Activated CD4-positive, CD25-positive, alpha-beta regulatory T cell (primary cell): ENCODE results near the gene PROC.

ENCODE experiments used
- DNase-seq, 4 experiments: peaks; one replicate each; lab custom pipeline; 2025; lab: John Stamatoyannopoulos, UW

Gene PROC

GRCh38 chr2:127414638-127415592 lies 3.3 kb upstream of the PROC start:
- no peak for DNase-seq

- DNase-seq: peak; percentile 54 to 66 (median 61)
Observed at GRCh38 chr2:127415593-127416505, 2.4 kb upstream of the PROC start.

DNA sequence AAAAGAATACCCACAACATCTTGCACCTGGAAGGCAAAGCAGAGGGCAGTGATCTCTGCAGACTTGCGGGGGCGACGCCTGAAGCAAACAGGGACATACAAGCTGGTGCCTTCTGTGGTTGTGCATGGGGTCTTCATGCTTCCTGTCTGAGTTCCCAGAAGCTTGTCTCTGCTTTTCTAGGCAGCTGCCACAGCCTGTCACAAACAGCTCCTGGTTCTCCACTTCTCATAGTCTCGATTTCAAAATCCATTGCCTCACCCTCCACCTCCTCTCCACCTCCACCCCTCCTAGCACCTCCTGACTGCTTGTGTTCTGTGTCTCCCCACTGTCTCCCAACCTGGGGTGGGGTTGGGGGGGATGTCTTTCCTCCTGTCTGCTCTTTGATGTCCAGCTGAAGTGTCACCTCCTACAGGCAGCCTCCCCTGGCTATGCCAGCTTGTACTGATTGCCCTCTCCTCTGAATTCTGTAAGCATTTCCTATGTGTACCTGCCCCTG lies 1.7 kb upstream of the PROC start:
- DNase-seq: no peak

GRCh38 chr2:127417406-127417805 lies 821 bp upstream of the PROC start:
- DNase-seq: no peak

DNA sequence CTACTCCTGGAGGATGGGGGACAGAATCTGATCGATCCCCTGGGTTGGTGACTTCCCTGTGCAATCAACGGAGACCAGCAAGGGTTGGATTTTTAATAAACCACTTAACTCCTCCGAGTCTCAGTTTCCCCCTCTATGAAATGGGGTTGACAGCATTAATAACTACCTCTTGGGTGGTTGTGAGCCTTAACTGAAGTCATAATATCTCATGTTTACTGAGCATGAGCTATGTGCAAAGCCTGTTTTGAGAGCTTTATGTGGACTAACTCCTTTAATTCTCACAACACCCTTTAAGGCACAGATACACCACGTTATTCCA lies 844 bp downstream of the PROC start:
- no peak for DNase-seq

DNA sequence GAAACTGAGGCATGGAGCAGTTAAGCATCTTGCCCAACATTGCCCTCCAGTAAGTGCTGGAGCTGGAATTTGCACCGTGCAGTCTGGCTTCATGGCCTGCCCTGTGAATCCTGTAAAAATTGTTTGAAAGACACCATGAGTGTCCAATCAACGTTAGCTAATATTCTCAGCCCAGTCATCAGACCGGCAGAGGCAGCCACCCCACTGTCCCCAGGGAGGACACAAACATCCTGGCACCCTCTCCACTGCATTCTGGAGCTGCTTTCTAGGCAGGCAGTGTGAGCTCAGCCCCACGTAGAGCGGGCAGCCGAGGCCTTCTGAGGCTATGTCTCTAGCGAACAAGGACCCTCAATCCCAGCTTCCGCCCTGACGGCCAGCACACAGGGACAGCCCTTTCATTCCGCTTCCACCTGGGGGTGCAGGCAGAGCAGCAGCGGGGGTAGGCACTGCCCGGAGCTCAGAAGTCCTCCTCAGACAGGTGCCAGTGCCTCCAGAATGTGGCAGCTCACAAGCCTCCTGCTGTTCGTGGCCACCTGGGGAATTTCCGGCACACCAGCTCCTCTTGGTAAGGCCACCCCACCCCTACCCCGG lies 1.3 kb downstream of the PROC start:
- DNase-seq: no peak

- no peak for DNase-seq
Observed at GRCh38 chr2:127420039-127420864, 2.0 kb downstream of the PROC start.

DNA sequence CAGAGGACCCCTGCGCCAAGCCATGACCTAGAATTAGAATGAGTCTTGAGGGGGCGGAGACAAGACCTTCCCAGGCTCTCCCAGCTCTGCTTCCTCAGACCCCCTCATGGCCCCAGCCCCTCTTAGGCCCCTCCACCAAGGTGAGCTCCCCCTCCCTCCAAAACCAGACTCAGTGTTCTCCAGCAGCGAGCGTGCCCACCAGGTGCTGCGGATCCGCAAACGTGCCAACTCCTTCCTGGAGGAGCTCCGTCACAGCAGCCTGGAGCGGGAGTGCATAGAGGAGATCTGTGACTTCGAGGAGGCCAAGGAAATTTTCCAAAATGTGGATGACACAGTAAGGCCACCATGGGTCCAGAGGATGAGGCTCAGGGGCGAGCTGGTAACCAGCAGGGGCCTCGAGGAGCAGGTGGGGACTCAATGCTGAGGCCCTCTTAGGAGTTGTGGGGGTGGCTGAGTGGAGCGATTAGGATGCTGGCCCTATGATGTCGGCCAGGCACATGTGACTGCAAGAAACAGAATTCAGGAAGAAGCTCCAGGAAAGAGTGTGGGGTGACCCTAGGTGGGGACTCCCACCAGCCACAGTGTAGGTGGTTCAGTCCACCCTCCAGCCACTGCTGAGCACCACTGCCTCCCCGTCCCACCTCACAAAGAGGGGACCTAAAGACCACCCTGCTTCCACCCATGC lies 3.0 kb downstream of the PROC start:
- DNase-seq: no peak

- DNase-seq: no peak
Observed at GRCh38 chr2:127421871-127422558, 3.8 kb downstream of the PROC start.

GRCh38 chr2:127422559-127423477 lies 4.6 kb downstream of the PROC start:
- no peak for DNase-seq

DNA sequence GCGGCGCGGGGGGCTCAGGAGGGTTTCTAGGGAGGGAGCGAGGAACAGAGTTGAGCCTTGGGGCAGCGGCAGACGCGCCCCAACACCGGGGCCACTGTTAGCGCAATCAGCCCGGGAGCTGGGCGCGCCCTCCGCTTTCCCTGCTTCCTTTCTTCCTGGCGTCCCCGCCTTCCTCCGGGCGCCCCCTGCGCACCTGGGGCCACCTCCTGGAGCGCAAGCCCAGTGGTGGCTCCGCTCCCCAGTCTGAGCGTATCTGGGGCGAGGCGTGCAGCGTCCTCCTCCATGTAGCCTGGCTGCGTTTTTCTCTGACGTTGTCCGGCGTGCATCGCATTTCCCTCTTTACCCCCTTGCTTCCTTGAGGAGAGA lies 5.2 kb downstream of the PROC start:
- DNase-seq: no peak

- DNase-seq: no peak
Observed at GRCh38 chr2:127423880-127424279, 5.7 kb downstream of the PROC start.

DNA sequence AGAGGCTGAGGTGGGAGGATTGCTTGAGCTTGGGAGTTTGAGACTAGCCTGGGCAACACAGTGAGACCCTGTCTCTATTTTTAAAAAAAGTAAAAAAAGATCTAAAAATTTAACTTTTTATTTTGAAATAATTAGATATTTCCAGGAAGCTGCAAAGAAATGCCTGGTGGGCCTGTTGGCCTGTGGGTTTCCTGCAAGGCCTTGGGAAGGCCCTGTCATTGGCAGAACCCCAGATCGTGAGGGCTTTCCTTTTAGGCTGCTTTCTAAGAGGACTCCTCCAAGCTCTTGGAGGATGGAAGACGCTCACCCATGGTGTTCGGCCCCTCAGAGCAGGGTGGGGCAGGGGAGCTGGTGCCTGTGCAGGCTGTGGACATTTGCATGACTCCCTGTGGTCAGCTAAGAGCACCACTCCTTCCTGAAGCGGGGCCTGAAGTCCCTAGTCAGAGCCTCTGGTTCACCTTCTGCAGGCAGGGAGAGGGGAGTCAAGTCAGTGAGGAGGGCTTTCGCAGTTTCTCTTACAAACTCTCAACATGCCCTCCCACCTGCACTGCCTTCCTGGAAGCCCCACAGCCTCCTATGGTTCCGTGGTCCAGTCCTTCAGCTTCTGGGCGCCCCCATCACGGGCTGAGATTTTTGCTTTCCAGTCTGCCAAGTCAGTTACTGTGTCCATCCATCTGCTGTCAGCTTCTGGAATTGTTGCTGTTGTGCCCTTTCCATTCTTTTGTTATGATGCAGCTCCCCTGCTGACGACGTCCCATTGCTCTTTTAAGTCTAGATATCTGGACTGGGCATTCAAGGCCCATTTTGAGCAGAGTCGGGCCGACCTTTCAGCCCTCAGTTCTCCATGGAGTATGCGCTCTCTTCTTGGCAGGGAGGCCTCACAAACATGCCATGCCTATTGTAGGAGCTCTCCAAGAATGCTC lies 6.6 kb downstream of the PROC start:
- no peak for DNase-seq

GRCh38 chr2:127425540-127426490 lies 7.6 kb downstream of the PROC start:
- DNase-seq: no peak

GRCh38 chr2:127426501-127427354 lies 8.5 kb downstream of the PROC start:
- DNase-seq: no peak
